C4-2B (cell line): ENCODE data around the gene CWC27.

ENCODE experiments used
- H3K27ac ChIP-seq: fragments of 450-650 bp; 2 replicates; pipeline ENCODE4 v1.5.1; 2017
- ZFX ChIP-seq: fragments of 450-650 bp; IDR thresholded peaks from 2 replicates; pipeline ENCODE4 v1.6.1; 2017
- TF ChIP-seq, protein P1 (sequence below): fragments of 450-650 bp; conservative IDR thresholded peaks from 2 replicates; pipeline ENCODE4 v1.5.1; 2017; ENCODE audit warnings: mild to moderate bottlenecking

Gene CWC27

DNA sequence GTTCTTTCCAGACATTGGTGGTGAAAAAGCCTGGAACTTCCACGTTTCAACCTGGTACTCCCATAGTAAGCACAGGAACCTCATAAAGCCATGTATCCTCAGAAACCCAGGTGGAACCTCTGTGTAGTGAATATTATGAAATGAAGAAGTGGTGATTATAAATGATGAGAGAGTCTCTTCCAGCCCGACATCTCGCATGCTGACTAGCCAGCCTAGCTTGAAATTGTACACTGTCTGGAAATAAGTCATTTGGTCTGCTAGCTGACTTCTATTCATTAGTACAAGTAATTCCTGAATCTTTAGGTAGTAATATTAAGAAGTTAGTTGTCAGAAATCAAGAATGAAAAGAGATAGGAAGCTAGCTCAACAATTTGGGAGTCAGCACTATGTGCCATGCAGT, 203.3 kb downstream of the CWC27 start:
- TF ChIP-seq, protein P1, sequence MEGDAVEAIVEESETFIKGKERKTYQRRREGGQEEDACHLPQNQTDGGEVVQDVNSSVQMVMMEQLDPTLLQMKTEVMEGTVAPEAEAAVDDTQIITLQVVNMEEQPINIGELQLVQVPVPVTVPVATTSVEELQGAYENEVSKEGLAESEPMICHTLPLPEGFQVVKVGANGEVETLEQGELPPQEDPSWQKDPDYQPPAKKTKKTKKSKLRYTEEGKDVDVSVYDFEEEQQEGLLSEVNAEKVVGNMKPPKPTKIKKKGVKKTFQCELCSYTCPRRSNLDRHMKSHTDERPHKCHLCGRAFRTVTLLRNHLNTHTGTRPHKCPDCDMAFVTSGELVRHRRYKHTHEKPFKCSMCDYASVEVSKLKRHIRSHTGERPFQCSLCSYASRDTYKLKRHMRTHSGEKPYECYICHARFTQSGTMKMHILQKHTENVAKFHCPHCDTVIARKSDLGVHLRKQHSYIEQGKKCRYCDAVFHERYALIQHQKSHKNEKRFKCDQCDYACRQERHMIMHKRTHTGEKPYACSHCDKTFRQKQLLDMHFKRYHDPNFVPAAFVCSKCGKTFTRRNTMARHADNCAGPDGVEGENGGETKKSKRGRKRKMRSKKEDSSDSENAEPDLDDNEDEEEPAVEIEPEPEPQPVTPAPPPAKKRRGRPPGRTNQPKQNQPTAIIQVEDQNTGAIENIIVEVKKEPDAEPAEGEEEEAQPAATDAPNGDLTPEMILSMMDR: no peak
- no peak for TF ChIP-seq ZFX
- no peak overlapping the region for H3K27ac ChIP-seq

DNA sequence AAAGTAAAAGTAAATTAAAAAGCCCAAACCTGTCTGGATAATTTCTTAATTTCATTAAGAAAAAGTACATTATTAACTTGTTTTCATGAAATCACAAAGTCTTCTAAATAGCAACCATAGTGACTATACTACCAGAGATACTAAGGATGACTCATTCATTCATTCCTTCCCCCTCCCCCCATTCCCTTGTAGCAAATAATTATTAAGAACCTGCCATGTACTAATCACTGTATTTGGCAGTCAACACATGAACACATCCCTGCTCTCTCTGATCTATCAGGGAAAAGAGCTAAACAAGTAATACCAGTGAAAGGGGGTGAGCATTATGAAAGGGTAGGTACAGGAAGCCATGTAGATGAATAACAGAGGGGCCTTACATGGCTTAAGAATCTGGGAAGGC, 203.9 kb downstream of the CWC27 start:
- H3K27ac ChIP-seq: no peak overlapping the region
- no peak for TF ChIP-seq ZFX

DNA sequence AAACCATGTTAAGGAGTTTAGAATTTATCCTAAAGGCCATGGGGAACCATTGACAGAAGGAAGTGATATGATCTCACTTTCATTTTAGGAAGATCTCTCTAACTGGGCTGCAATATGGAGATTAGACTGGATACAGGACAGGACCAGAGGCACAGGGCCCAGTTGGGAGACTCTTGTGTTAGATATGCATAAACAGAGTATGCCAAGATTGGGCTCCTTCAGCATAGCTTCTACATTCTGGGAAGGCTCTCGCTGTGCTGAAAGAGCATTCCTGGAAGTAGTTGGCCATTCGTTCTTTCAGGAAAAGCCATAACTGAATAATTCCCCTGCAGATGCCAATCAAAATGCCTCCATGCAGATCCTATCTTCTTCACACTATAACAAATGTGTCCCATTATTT, 204.5 kb downstream of the CWC27 start:
- H3K27ac ChIP-seq: no peak overlapping the region
- no peak for TF ChIP-seq ZFX

DNA sequence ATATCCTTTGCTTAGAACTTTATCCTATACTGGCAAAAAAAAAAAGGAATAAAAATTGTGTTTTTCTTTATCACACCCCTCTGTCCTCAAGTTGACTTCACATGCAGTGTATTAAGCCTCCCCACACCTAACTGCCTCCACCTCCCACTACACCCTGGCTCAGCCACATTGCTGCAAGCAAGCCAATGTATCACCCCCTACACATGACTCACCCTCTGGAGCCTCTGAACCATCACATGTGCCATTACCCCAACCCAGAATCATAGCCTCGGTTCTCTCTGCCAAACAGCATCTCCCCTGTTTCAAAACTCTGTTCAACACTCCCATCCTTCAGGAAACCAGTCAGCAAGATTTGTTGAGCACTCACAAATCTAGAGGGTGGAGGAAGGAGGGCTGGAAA, 209.0 kb downstream of the CWC27 start:
- H3K27ac ChIP-seq: no peak overlapping the region
- TF ChIP-seq, protein P1: no peak
- TF ChIP-seq ZFX: no peak

DNA sequence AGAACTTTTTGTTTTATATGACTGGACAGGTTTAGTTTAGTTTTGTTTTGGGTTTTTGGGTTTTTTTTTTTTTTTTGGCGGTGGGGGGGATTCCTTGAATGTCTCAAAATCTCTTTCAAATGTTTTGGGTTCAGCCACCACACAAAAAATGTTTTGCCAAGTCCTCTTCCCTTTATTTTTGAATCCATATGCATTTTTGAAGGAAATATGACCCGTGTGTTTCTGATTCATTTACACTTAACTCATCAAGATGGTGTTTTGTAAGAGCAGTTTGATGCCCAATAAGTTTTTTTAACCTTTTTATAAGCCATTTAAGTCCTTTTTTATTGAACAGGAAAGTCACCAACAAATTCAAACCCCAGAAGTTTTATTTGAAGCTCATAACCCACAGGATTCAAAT, 209.8 kb downstream of the CWC27 start:
- TF ChIP-seq ZFX: no peak
- TF ChIP-seq, protein P1: no peak

DNA sequence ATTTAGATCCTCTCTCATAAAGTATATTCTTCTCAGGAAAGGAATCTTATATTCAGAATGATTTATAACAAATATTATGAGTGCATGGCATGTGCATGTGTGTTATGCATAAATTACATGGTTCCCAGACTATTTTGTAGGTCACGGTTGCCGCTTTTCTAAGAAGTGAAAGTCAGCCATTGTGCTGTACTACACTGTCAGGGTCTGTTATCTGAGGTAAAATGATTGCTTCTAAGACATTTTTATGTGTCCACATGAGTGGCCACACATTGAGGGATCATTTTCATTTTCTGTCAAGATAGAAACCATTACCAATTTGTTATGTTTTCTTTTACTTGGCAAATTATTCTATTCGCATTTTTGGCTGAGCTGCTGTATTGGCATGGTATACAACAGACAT, 210.8 kb downstream of the CWC27 start:
- no peak overlapping the region for H3K27ac ChIP-seq
- TF ChIP-seq ZFX: no peak
- TF ChIP-seq, protein P1: no peak

More for the DNA sequence above, 209.8 kb downstream of the CWC27 start:
- no peak overlapping the region for H3K27ac ChIP-seq

DNA sequence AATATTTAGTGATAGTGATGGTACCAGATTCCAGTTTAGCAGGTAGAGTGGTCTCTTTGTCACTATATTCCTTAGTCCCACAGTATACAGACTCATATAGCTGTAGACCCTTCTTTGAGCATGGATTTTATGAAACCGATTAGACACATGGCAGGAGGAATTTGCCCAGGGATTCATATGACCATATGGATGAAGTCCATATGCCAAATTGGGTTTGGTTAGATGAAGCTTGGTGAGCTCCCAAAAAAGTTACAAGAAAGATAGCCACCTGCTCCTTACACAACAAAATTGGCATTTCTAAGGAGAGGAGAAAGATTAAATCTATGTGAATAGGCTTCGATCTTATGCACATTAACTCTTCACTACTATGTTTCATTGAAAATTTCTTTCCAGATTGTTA, 211.4 kb downstream of the CWC27 start:
- TF ChIP-seq, protein P1: no peak
- TF ChIP-seq ZFX: no peak
- H3K27ac ChIP-seq: no peak overlapping the region

DNA sequence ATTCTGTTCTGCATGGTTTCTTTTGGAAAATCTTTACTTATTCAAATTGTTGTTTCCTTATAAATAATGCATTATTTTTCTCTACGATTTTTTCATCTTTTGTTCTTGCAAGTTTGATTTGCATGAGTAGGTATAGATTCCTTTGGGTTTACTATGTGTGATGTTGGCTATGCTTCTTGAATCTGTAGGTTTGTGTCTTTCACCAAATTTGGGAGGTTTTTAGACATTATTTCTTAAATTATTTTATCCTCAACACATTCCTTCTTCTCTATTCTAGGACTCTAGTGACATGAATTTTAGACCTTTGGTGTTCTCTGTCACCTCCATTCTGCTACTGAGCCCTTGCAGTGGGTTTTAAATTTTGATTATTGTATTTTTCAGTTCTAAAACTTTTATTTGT, 219.0 kb downstream of the CWC27 start:
- no peak overlapping the region for H3K27ac ChIP-seq
- no peak for TF ChIP-seq ZFX
- TF ChIP-seq, protein P1: no peak

DNA sequence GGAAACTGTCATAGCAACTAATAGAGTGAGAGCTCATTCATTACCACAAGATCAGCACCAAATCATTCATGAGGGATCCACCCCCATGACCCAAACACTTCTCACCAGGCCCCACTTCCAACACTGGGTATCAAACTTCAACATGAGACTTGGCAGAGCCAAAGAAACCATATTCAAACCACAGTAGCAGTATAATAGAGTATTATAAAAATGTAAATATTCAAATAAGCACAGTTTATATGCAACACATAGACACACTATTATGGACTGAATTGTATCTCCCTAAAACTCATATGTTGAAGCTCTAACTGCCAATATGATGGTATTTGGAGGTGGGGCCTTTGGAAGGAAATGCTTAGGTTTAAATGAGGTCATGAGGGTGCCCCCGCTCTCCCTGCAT, 240.5 kb downstream of the CWC27 start:
- TF ChIP-seq, protein P1: no peak
- TF ChIP-seq ZFX: no peak
- H3K27ac ChIP-seq: no peak overlapping the region
